Activated CD4-positive, alpha-beta T cell treated with anti-CD3 and anti-CD28 coated beads, Interleukin-2, amount 50 U/mL, for 4 hours (primary cell): ENCODE data around the gene OR4D2.
A peak's percentile ranks its signal among the peaks of the same experiment; 100 is the strongest.
"Not testable (repeated sequence)": the region's sequence is repeated elsewhere in the genome, so short reads cannot be mapped to it uniquely, and the experiment has no call there.

Experiments
- DNase-seq, 2 experiments: peaks; one replicate each; pipeline ENCODE4 v3.0.0-alpha.2; 2020

OR4D2 gene

GRCh38 chr17:58166682-58167081, at the start of gene OR4D2:
OR4D2 (plus strand) TSS chr17:58166982; CDS start chr17:58169656, 2,674 bp downstream.
- DNase-seq = no peak

GRCh38 chr17:58117382-58117781, 49.4 kb upstream of the OR4D2 start:
- no peak for DNase-seq

DNA sequence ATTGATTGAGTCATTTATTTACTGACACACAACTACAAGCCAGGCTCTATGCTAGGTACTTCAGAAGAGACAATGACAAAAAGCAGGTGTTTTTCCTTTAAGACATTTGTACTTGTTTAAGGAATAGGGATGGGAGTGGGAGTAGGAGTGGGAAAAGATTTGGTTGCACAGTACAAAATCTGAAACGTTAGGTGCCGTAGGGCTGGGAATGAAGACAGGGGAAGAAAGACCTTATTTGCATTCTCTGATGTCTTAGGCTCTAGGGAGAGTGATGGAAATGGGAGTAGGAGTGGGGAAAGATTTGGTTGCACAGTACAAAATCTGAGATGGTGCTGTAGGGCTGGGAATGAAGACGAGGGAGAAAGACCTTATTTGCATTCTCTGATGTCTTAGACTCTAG, 47.3 kb upstream of the OR4D2 start:
- no peak for DNase-seq

DNA sequence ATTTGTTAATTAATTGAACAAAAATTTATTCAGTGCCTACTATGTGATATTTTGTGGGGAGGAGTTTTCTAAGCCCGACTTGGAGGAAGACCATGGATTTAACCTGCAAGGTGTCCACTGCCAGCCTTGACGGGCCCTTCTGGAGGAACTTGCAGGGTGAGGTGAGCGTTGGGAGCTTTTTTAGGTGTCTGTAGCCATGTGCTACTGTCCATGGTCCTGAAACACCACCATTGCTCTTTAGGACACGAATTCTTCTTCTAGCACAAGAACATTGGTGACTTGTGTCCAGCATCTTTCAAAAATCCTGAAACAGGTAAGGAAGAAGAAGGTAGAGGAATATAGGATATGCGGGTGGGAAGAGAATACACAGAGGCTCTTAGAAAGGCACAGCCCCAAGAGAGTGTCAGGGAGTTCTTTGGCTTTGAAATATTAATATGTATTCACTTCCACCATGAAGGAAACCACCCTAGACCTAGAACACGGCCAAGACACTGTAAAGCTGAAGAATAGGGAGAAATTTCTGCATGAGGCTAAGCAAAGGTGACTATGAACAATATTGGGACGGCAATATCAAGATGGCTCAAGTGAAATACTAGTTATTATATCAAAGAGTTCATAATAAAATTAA, 46.5 kb upstream of the OR4D2 start:
- DNase-seq = peak; percentile 14 to 15

- peak in 1 of 2 experiments; percentile 2 for DNase-seq
Observed at GRCh38 chr17:58121925-58122324, 44.9 kb upstream of the OR4D2 start.

DNA sequence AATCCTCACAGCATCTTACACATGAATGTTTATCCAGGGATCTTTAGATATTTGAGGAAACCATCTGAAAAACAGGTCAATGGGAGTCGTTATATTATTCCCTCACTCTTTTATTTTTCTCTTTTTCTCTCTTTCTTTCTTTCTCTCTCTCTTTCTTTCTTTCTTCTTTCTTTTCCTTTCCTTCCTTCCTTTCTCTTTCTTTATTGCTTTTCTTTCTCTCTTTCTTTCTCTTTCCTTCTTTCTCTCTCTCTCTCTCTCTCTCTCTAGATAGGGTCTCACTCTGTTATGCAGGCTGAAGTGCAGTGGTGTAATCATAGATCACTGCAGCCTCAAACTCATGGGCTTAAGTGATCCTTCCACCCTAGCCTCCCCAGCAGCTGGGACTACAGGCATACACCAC, 38.9 kb upstream of the OR4D2 start:
- DNase-seq = no peak

- not testable (repeated sequence) for DNase-seq
Observed at GRCh38 chr17:58132697-58133096, 34.1 kb upstream of the OR4D2 start.

- no peak for DNase-seq
Observed at GRCh38 chr17:58136669-58137279, 30.0 kb upstream of the OR4D2 start.

- DNase-seq = no peak
Observed at GRCh38 chr17:58141505-58141904, 25.3 kb upstream of the OR4D2 start.

DNA sequence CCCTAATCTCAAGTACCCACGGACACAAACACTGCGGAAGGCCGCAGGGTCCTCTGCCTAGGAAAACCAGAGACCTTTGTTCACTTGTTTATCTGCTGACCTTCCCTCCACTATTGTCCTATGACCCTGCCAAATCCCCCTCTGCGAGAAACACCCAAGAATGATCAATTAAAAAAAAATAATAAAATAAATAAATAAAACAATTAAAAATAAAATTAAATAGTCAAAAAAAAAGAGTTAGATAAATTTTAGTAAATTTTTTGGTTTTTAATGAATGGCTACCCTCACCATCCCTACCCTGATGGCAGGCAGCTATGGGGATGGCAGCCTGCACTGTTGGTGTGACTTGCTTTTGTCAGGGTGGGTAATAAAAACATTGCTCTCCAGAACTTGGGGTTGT, 23.4 kb upstream of the OR4D2 start:
- not testable (repeated sequence) for DNase-seq

DNA sequence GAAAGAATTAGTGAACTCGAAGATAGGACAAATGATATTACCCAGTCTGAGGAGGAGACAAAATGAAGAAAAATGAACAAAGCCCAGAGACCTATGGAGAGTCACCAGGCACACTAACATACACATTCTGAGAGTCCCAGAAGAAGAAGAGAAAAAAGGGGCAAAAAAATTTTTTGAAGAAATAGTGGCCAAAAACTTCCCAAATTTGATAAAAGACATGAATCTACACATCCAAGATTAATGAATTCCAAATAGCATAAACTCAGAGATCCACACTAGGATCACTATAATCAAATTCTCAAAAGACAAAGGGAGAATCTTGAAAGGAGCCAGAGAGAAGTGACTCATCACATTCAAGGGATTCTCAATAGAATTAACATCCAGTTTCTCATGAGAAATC, 22.0 kb upstream of the OR4D2 start:
- DNase-seq = no peak

- DNase-seq = no peak
Observed at GRCh38 chr17:58147930-58148434, 18.8 kb upstream of the OR4D2 start, which contains the start of gene OR4D1. OR4D1 (plus strand) TSS chr17:58148384; CDS start chr17:58155154, 6,770 bp downstream.

GRCh38 chr17:58148609-58149008, 18.2 kb upstream of the OR4D2 start:
- no peak for DNase-seq

DNA sequence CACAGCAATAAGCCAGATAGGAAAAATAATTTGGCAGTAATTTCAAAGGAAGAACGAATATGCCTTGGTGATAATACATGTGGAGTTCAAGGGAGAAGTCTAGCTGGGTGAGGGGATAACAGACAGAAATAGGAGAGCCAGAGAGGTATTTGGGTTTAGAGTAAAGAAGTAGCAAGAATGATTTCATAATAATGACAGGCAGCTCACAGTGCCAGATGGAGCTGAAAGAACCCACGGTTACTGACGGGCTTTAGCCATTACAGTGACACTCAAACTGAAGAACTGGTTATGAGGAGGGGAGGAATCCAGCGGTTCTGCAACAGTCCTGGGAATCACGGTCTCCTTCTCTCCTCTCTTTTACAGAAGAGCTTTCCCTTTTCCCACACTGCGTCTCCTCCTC, 16.4 kb upstream of the OR4D2 start:
- DNase-seq = no peak

- peak; percentile 19 to 26 for DNase-seq
Observed at GRCh38 chr17:58153046-58153445, 13.7 kb upstream of the OR4D2 start.

- DNase-seq = no peak
Observed at GRCh38 chr17:58153671-58154070, 13.1 kb upstream of the OR4D2 start.

- DNase-seq = peak; percentile 22 to 36
Observed at GRCh38 chr17:58156839-58157803, 9.7 kb upstream of the OR4D2 start.

GRCh38 chr17:58158181-58158580, 8.6 kb upstream of the OR4D2 start:
- no peak for DNase-seq

DNA sequence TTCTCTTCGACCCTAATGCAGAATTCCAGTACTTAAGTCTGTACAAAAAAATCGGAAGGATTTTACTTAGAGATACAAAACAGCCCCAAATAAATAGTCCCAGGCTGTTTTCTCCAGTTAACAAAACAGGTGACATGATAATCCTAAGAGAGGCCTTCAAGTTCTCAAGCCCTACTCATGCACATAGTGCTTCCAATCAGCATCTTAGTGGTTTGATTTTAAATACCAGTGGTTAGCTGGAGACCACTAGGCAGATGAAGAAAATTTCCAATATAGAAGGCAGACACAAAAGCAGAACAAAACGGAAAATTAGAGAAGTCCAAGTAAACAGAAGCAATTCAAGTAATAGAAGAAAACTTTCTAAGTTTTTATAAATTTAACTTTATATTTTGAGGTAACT, 5.2 kb upstream of the OR4D2 start:
- no peak for DNase-seq

DNA sequence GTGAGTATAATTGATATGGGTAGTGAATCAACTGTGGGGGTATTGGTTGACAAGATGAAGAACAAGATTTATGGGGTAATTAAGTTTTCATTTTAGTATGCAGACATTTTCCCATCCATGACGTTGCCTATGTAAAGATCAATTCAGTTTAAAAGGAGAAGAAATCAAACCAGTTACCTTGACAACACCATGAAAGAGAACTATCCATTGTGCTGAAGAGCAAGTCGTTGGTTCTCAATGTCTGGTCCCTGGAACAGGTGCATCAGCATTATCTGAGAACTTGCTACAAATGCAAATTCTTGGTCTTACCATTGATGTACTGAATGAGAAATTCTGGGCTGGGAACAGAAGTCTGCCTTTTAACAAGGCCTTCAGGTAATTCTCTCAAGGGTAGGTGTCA, 801 bp upstream of the OR4D2 start:
- no peak for DNase-seq

- DNase-seq = no peak
Observed at GRCh38 chr17:58170622-58171021, 3.8 kb downstream of the OR4D2 start.

- DNase-seq = peak; percentile 18 to 34
Observed at GRCh38 chr17:58172369-58173071, 5.7 kb downstream of the OR4D2 start.

DNA sequence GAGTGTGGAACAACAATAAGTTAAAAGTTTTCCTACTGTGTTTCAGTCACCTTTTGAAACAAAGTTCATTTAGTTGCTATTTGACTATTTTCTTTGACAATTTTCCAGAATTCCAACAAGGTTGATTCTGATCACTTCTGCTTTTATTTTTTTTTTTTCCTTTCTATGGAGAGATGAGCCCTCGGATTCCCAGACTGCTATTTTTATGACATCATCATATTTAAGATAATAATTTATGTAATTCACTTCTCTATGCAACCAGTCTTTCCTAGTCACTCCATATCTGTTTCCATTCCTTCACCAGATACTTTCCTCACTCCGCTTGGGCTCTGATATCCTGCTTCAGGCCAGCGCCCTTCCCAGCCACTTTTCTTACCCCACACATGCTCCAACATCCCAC, 8.1 kb downstream of the OR4D2 start:
- DNase-seq = no peak
